ENCODE results near the gene CCNL2. TPM values are rescaled to one million over a fixed set of nuclear protein-coding genes. Genes with fewer than 3 reads are reported as not detected.

Gene CCNL2
- total and polyA plus RNA-seq, 2 experiments from 2014 or later, result 115 to 146 TPM

DNA sequence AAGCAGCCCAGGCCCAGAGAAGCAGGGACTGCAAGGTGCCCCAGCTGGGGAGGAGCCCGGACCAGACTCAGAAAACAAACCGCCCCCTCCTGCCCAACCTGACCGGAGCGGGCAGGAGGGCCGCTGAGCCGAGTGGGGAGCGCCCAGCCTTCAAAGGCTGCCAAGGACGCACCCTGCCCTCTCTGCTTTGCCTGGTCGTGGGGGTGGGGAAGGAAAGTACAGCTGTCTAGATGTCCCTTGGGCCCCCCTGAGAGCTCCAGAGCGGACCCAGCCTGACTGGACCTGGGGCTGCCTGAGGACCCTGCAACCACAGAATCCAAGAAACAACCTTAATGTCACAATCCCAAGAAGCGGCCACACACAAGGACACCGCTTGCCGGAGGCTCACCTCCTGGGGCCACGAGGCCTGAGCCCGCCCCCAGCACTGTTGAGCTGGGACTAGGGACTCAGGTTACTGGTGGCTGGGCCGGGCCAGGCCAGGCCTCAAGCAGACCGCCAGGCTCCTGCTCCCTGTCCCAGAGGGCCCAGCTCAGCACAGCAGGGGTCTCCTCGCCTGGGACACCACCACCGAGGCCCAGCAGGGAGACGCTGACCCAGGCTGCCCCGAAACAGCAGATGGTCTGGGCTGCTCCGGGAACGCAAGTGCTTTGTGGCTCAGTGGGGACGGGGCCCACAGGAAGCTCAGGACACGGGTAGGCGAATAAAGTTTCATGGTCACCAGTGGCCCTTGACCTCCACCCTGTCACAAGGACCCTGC lies 51.3 kb downstream of the CCNL2 start (continued):
- no peak for TF ChIP-seq ZNF462 (CRISPR knock-in tag; IDR thresholded peaks at IDR 0.05)
- no peak for TF ChIP-seq JUNB (IDR thresholded peaks at IDR 0.05; ENCODE audit: unreplicated experiment)
- TF ChIP-seq, protein P1, sequence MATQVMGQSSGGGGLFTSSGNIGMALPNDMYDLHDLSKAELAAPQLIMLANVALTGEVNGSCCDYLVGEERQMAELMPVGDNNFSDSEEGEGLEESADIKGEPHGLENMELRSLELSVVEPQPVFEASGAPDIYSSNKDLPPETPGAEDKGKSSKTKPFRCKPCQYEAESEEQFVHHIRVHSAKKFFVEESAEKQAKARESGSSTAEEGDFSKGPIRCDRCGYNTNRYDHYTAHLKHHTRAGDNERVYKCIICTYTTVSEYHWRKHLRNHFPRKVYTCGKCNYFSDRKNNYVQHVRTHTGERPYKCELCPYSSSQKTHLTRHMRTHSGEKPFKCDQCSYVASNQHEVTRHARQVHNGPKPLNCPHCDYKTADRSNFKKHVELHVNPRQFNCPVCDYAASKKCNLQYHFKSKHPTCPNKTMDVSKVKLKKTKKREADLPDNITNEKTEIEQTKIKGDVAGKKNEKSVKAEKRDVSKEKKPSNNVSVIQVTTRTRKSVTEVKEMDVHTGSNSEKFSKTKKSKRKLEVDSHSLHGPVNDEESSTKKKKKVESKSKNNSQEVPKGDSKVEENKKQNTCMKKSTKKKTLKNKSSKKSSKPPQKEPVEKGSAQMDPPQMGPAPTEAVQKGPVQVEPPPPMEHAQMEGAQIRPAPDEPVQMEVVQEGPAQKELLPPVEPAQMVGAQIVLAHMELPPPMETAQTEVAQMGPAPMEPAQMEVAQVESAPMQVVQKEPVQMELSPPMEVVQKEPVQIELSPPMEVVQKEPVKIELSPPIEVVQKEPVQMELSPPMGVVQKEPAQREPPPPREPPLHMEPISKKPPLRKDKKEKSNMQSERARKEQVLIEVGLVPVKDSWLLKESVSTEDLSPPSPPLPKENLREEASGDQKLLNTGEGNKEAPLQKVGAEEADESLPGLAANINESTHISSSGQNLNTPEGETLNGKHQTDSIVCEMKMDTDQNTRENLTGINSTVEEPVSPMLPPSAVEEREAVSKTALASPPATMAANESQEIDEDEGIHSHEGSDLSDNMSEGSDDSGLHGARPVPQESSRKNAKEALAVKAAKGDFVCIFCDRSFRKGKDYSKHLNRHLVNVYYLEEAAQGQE (IDR thresholded peaks at IDR 0.05; ENCODE audit: unreplicated experiment), result no peak
- TF ChIP-seq EZH2phosphoT487 (IDR thresholded peaks at IDR 0.05; ENCODE audit: unreplicated experiment), result no peak
